H1 (cell line): ENCODE measurements around the gene STAMBP. TPM values are rescaled to one million over a fixed set of nuclear protein-coding genes. Genes with fewer than 3 reads are reported as not detected.

Source experiments
- CHD7 ChIP-seq: fragments of 300-600 bp; sonication (generic); IDR thresholded peaks from 2 replicates; pipeline ENCODE4 v1.7.1; 2012; ENCODE audit warnings: low read length, moderate library complexity, mild to moderate bottlenecking, inconsistent platforms; ENCODE audit not compliant: insufficient replicate concordance
- CREB1 ChIP-seq: IDR thresholded peaks from 2 replicates; pipeline ENCODE4 v1.6.1; 2012; ENCODE audit warnings: inconsistent platforms
- RAD21 ChIP-seq, 2 experiments: IDR thresholded peaks in 1 of 2; conservative IDR thresholded peaks in 1 of 2; 2 replicates each; pipeline ENCODE4 v1.6.1; 2011; ENCODE audit warnings: low read depth in 2 of 2, low read length in 2 of 2, improper control_type of control experiment in 1 of 2, inconsistent platforms in 1 of 2, mild to moderate bottlenecking in 1 of 2, moderate library complexity in 1 of 2
- polyA plus RNA-seq, 7 experiments: library from polyadenylated mRNA; depleted of rRNA in 3 of 7; stranded (reverse) in 5 of 7; unstranded in 2 of 7; fragments of >200 nt in 5 of 7; fragments of 200-250 nt in 2 of 7; gene quantifications; 1 replicate in 5 of 7; 2 replicates in 1 of 7; 4 replicates in 1 of 7; pipeline versions ENCODE4 v1.2.1 to v1.2.3, GENCODE V29; 2011 to 2013; ENCODE audit warnings: missing spikeins in 2 of 7, mixed read lengths in 2 of 7
- total RNA-seq: library from RNA; stranded (reverse); fragmentation: NEBNext Ultra II Directional; extraction: Animal tissue kit (Norgen Biotek cat#: 25700); gene quantifications from 2 replicates; pipeline ENCODE4 v1.2.1, GENCODE V29; 2021

The STAMBP gene
- total and polyA plus RNA-seq, 2 of the 8 experiments (the other 6 are each of a cell fraction or from before 2014, with no cell fraction given): 35.8 to 49.7 TPM

GRCh38 chr2:73886357-73886756, 57.6 kb downstream of the STAMBP start (continued):
- no peak for TF ChIP-seq RAD21 (IDR thresholded peaks at IDR 0.05 in 1 of 2, conservative IDR thresholded peaks at IDR 0.05 in 1 of 2; ENCODE audit: low read depth in 2 of 2, low read length in 2 of 2)
- no peak for TF ChIP-seq CHD7
- TF ChIP-seq CREB1: no peak
